ENCODE results near the gene TULP3.

DNA sequence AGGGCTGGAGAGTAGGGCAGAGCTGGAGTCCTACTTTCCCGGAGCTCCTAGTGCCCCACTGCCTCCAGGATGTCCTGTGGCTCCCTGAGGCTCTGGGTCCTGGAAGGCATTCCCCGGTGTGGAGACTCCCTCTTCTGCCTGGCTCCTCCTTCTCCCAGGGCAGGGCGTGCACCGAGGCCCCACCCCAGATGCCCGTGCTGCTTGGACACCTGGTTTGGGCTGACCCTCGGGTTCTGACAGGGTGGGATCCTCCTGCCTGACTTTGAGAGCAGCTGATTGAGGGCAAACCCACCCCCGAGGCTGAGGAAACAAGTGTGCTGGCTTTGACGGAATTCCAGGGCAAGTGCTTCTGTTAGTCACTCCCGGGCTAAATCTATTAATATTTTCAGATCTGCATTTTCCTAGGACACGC, 83.9 kb downstream of the TULP3 start:
- TF ChIP-seq, protein P1, sequence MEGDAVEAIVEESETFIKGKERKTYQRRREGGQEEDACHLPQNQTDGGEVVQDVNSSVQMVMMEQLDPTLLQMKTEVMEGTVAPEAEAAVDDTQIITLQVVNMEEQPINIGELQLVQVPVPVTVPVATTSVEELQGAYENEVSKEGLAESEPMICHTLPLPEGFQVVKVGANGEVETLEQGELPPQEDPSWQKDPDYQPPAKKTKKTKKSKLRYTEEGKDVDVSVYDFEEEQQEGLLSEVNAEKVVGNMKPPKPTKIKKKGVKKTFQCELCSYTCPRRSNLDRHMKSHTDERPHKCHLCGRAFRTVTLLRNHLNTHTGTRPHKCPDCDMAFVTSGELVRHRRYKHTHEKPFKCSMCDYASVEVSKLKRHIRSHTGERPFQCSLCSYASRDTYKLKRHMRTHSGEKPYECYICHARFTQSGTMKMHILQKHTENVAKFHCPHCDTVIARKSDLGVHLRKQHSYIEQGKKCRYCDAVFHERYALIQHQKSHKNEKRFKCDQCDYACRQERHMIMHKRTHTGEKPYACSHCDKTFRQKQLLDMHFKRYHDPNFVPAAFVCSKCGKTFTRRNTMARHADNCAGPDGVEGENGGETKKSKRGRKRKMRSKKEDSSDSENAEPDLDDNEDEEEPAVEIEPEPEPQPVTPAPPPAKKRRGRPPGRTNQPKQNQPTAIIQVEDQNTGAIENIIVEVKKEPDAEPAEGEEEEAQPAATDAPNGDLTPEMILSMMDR (IDR thresholded peaks at IDR 0.05): no peak
- TF ChIP-seq POLR2A (IDR thresholded peaks at IDR 0.05): no peak
